ENCODE measurements around the gene CLDN10.
"Not testable (repeated sequence)": the region's sequence is repeated elsewhere in the genome, so short reads cannot be mapped to it uniquely, and the experiment has no call there.

The CLDN10 gene

GRCh38 chr13:95552208-95552538 lies 347 bp upstream of the CLDN10 start:
- no peak for DNase-seq (ENCODE audit: low spot score)
- Histone ChIP-seq H3K4me3 (peak overlapping the region; percentile 55), H3K27ac (no peak overlapping the region)
- no peak for TF ChIP-seq CTCF (IDR thresholded peaks at IDR 0.05)

- Histone ChIP-seq H3K27ac (no peak overlapping the region), H3K4me3 (peak overlapping the region; percentile 55)
- TF ChIP-seq CTCF (IDR thresholded peaks at IDR 0.05): no peak
- no peak for DNase-seq (ENCODE audit: low spot score)
Observed at GRCh38 chr13:95553581-95554385, 1.3 kb downstream of the CLDN10 start.

GRCh38 chr13:95557013-95557412 lies 4.5 kb downstream of the CLDN10 start:
- Histone ChIP-seq H3K4me3 (no peak overlapping the region), H3K27ac (no peak overlapping the region)
- TF ChIP-seq CTCF (IDR thresholded peaks at IDR 0.05): no peak
- no peak for DNase-seq (ENCODE audit: low spot score)

GRCh38 chr13:95559100-95559499 lies 6.6 kb downstream of the CLDN10 start:
- TF ChIP-seq CTCF (IDR thresholded peaks at IDR 0.05): no peak
- DNase-seq (ENCODE audit: low spot score): no peak
- H3K27ac ChIP-seq: no peak overlapping the region
- no peak overlapping the region for H3K4me3 ChIP-seq

- no peak overlapping the region for H3K4me3 ChIP-seq
- no peak for DNase-seq (ENCODE audit: low spot score)
- H3K27ac ChIP-seq: no peak overlapping the region
- no peak for TF ChIP-seq CTCF (IDR thresholded peaks at IDR 0.05)
Observed at GRCh38 chr13:95560387-95560786, 7.9 kb downstream of the CLDN10 start.

- DNase-seq (ENCODE audit: low spot score): no peak
- H3K4me3 ChIP-seq: no peak overlapping the region
- TF ChIP-seq CTCF (IDR thresholded peaks at IDR 0.05): no peak
- H3K27ac ChIP-seq: no peak overlapping the region
Observed at GRCh38 chr13:95564091-95564490, 11.6 kb downstream of the CLDN10 start.

GRCh38 chr13:95564733-95565291 lies 12.3 kb downstream of the CLDN10 start:
- DNase-seq (ENCODE audit: low spot score): no peak
- TF ChIP-seq CTCF (IDR thresholded peaks at IDR 0.05): no peak
- Histone ChIP-seq H3K4me3 (no peak overlapping the region), H3K27ac (no peak overlapping the region)

GRCh38 chr13:95565758-95566157 lies 13.2 kb downstream of the CLDN10 start:
- H3K4me3 ChIP-seq; DNase-seq (ENCODE audit: low spot score); H3K27ac ChIP-seq: not testable (repeated sequence)

All from coronary artery (tissue), 2 donors.